B cell (primary cell): ENCODE measurements around the gene GEMIN5. TPM values are rescaled to one million over a fixed set of nuclear protein-coding genes. Genes with fewer than 3 reads are reported as not detected.

Source experiments
- ATAC-seq: fragments of 200-7000 bp; cut with Tn5 transposase; one replicate; pipeline ENCODE4 v1.10.0; 2021; ENCODE audit warnings: low read depth, mild to moderate bottlenecking, moderate number of reproducible peaks, moderate library complexity
- CTCF ChIA-PET: fragments of 350-600 bp; sonication (Branson Sonifier 250); formaldehyde crosslinking; loops from one replicate; lab custom pipeline; 2021; ENCODE audit warnings: antibody characterized with exemption, inconsistent platforms; lab: Charles Lee
- POLR2A ChIA-PET: fragments of 350-600 bp; sonication (Branson Sonifier 250); formaldehyde crosslinking; loops from one replicate; lab custom pipeline; 2021; ENCODE audit warnings: antibody characterized with exemption; lab: Charles Lee
- DNase-seq: peaks from one replicate; pipeline ENCODE4 v3.0.0; 2013
- H2AFZ ChIP-seq: 2 replicates; pipeline ENCODE4 v1.6.1; 2012; ENCODE audit warnings: mild to moderate bottlenecking, low read depth, low read length; ENCODE audit not compliant: insufficient read depth, poor library complexity, severe bottlenecking
- H3K27ac ChIP-seq, 2 donors: 1 replicate in 1 of 2; 2 replicates in 1 of 2; pipeline ENCODE4 v1.5.1; 2012 to 2013; ENCODE audit warnings: low read length in 2 of 2, mild to moderate bottlenecking in 2 of 2, moderate library complexity in 1 of 2
- H3K27me3 ChIP-seq, 4 experiments: fragments of 200-600 bp in 1 of 4; sonication (generic) in 1 of 4; replicated peaks in 1 of 4; 1 replicate in 2 of 4; 2 replicates in 2 of 4; pipeline versions ENCODE4 v1.6.1 to v1.7.0; 2013 to 2016; ENCODE audit warnings: low read length in 3 of 4, mild to moderate bottlenecking in 2 of 4, mixed read lengths in 1 of 4, moderate library complexity in 1 of 4; ENCODE audit not compliant: insufficient read depth in 4 of 4, control insufficient read depth in 3 of 4; ENCODE audit errors: control extremely low read depth in 1 of 4
- H3K36me3 ChIP-seq, 2 experiments: replicated peaks in 1 of 2; 1 replicate in 1 of 2; 2 replicates in 1 of 2; pipeline versions ENCODE4 v1.6.1 to v1.7.1; 2013; ENCODE audit warnings: low read length in 1 of 2; ENCODE audit not compliant: insufficient read depth in 2 of 2, control insufficient read depth in 1 of 2; ENCODE audit errors: control extremely low read depth in 1 of 2, extremely low read depth in 1 of 2
- H3K4me1 ChIP-seq, 2 donors: fragments of 200-600 bp in 1 of 2; sonication (generic) in 1 of 2; 1 replicate in 1 of 2; 2 replicates in 1 of 2; pipeline versions ENCODE4 v1.5.1 to v1.6.1; 2013 to 2017; ENCODE audit warnings: low read length in 2 of 2; ENCODE audit not compliant: control insufficient read depth in 2 of 2, insufficient read depth in 2 of 2
- H3K4me2 ChIP-seq: replicated peaks from 2 replicates; pipeline ENCODE3; 2012; ENCODE audit warnings: mild to moderate bottlenecking, low read depth, low read length; ENCODE audit not compliant: poor library complexity, severe bottlenecking
- H3K4me3 ChIP-seq, 5 experiments: fragments of 200-600 bp in 1 of 5; sonication (generic) in 1 of 5; 1 replicate in 3 of 5; 2 replicates in 2 of 5; pipeline versions ENCODE4 v1.5.1 to v1.7.0; 2011 to 2016; ENCODE audit warnings: low read length in 4 of 5, mild to moderate bottlenecking in 4 of 5, low read depth in 2 of 5, control low read depth in 1 of 5, moderate library complexity in 1 of 5; ENCODE audit not compliant: insufficient read depth in 1 of 5; ENCODE audit errors: control extremely low read depth in 1 of 5, extremely low read depth in 1 of 5
- H3K79me2 ChIP-seq: fragments of 200-600 bp; sonication (generic); one replicate; pipeline ENCODE4 v1.6.0; 2016; ENCODE audit warnings: low read length; ENCODE audit not compliant: control insufficient read depth, insufficient read depth
- H3K9ac ChIP-seq: fragments of 200-600 bp; sonication (generic); 2 replicates; pipeline ENCODE4 v1.6.1; 2017; ENCODE audit warnings: mild to moderate bottlenecking, low read length, moderate library complexity
- H3K9me3 ChIP-seq, 3 donors: one replicate each; pipeline versions ENCODE4 v1.6.1 to v1.7.1; 2013; ENCODE audit warnings: low read length in 2 of 3; ENCODE audit not compliant: control insufficient read depth in 2 of 3, insufficient read depth in 1 of 3; ENCODE audit errors: control extremely low read depth in 1 of 3
- H4K20me1 ChIP-seq: 2 replicates; pipeline ENCODE4 v1.6.0; 2012; ENCODE audit warnings: mild to moderate bottlenecking, low read length; ENCODE audit not compliant: insufficient read depth, control insufficient read depth, poor library complexity, severe bottlenecking
- H3K27ac Mint-ChIP-seq: one replicate; pipeline ENCODE4 v1.8.0; 2021; ENCODE audit warnings: mixed read lengths
- H3K27me3 Mint-ChIP-seq: one replicate; pipeline ENCODE4 v1.8.0; 2021; ENCODE audit warnings: mixed read lengths
- H3K4me1 Mint-ChIP-seq: one replicate; pipeline ENCODE4 v1.8.0; 2021; ENCODE audit warnings: mixed read lengths
- H3K4me3 Mint-ChIP-seq: one replicate; pipeline ENCODE4 v1.8.0; 2021; ENCODE audit warnings: mixed read lengths
- H3K9me3 Mint-ChIP-seq: one replicate; pipeline ENCODE4 v1.8.0; 2022; ENCODE audit warnings: mixed read lengths; ENCODE audit not compliant: insufficient read depth
- CTCF ChIP-seq: fragments of 200-600 bp; IDR thresholded peaks from one replicate; pipeline ENCODE4 v1.8.0; 2022; ENCODE audit warnings: antibody characterized with exemption, mild to moderate bottlenecking
- EZH2 ChIP-seq: IDR thresholded peaks from 2 replicates; pipeline ENCODE4 v1.6.1; 2012; ENCODE audit warnings: borderline replicate concordance, low read depth, mild to moderate bottlenecking, moderate library complexity, low read length; ENCODE audit not compliant: insufficient read depth, poor library complexity, severe bottlenecking
- WGBS: methylation state at CpG from one replicate; pipeline ENCODE4 v1.1.5; 2013; ENCODE audit warnings: missing lambda C conversion rate; ENCODE audit not compliant: insufficient coverage; 5-methylcytosine and 5-hydroxymethylcytosine counted together
- intact Hi-C: fragments of 100-400 bp; cut with micrococcal nuclease; formaldehyde crosslinking; loops from one replicate; pipeline ENCODE4 v1.10.0; 2022
- polyA plus RNA-seq: library from polyadenylated mRNA; depleted of rRNA; stranded (reverse); fragments of >200 nt; gene quantifications from 2 replicates; pipeline ENCODE4 v1.2.3, GENCODE V29; 2012
- total RNA-seq, 2 donors: library from RNA; stranded (reverse); fragments of 120-200 nt in 1 of 2; gene quantifications; 1 replicate in 1 of 2; 2 replicates in 1 of 2; pipeline versions ENCODE4 v1.2.3 to v1.2.4, GENCODE V29; 2013 to 2022

GEMIN5 gene
- total and polyA plus RNA-seq, 2 donors (not counting 1 experiment from before 2014, with no cell fraction given) = 3.6 to 15.5 TPM

GRCh38 chr5:154943527-154943926 is 5.5 kb upstream of the GEMIN5 start:
- H3K27ac Mint-ChIP-seq = no peak overlapping the region
- CTCF ChIA-PET = no interaction called here

More at GRCh38 chr5:154943527-154943926, 5.5 kb upstream of the GEMIN5 start:
- Histone ChIP-seq H3K9ac (no peak overlapping the region), H2AFZ (no peak overlapping the region), H3K27ac (no peak overlapping the region), H3K4me3 (no peak overlapping the region), H3K9me3 (no peaks in the 10 kb centered on the region), H3K4me1 (peaks cover 15 to 16% of the 10 kb centered on the region in 2 donors), H3K4me2 (no peak overlapping the region), H3K79me2 (peaks cover 78% of the 10 kb centered on the region), H3K27me3 (no peaks in the 10 kb centered on the region), H3K36me3 (peaks cover 5 to 7% of the 10 kb centered on the region in 2 experiments), H4K20me1 (peaks cover 22% of the 10 kb centered on the region)
- Mint-ChIP-seq H3K9me3 (no peaks in the 10 kb centered on the region), H3K27me3 (no peaks in the 10 kb centered on the region), H3K4me3 (no peak overlapping the region), H3K4me1 (peaks cover 41% of the 10 kb centered on the region)
- DNase-seq (no peak), ATAC-seq (no peak)
- WGBS = no CpG with 5 or more reads among the region's 5 CpGs
- POLR2A ChIA-PET = no interaction called here
- no peak for TF ChIP-seq EZH2
- no peak for TF ChIP-seq CTCF
- intact Hi-C loops = no loop called here
